ENCODE results near the gene CFAP61.

Gene CFAP61

GRCh38 chr20:20019123-20019522, 33.2 kb upstream of the CFAP61 start (continued):
- TF ChIP-seq ZNF518A (tag by site-specific recombination; conservative IDR thresholded peaks at IDR 0.05; ENCODE audit: low read depth): no peak
- no peak for TF ChIP-seq ZNF623 (tag by site-specific recombination; IDR thresholded peaks at IDR 0.05)
- no peak for TF ChIP-seq ZNF610 (tag by site-specific recombination; IDR thresholded peaks at IDR 0.05; ENCODE audit: borderline replicate concordance)
- TF ChIP-seq IKZF3 (tag by site-specific recombination; IDR thresholded peaks at IDR 0.05): no peak
- TF ChIP-seq ZNF362 (tag by site-specific recombination; IDR thresholded peaks at IDR 0.05): no peak
- no peak for TF ChIP-seq ZSCAN16 (tag by site-specific recombination; IDR thresholded peaks at IDR 0.05)
- no peak for TF ChIP-seq MEIS1 (CRISPR knock-in tag; IDR thresholded peaks at IDR 0.05; ENCODE audit: borderline replicate concordance)
- no peak for TF ChIP-seq ZNF747 (tag by site-specific recombination; IDR thresholded peaks at IDR 0.05)
- no peak for TF ChIP-seq ZBTB49 (tag by site-specific recombination; IDR thresholded peaks at IDR 0.05; ENCODE audit: low read depth)
- no peak for TF ChIP-seq ZNF37A (tag by site-specific recombination; IDR thresholded peaks at IDR 0.05)
- no peak for TF ChIP-seq RBAK (tag by site-specific recombination; IDR thresholded peaks at IDR 0.05)
- no peak for TF ChIP-seq ZNF654 (tag by site-specific recombination; IDR thresholded peaks at IDR 0.05; ENCODE audit: low read depth)
- TF ChIP-seq ZNF558 (tag by site-specific recombination; IDR thresholded peaks at IDR 0.05): no peak
- TF ChIP-seq GLIS1 (tag by site-specific recombination; IDR thresholded peaks at IDR 0.05): no peak

GRCh38 chr20:20020908-20021307, 31.4 kb upstream of the CFAP61 start:
- ChIA-PET POLR2A (interaction anchor here (0.6 kb wide), 1 partner anchor 255 kb away, joined by 8 read pairs; no protein-coding TSS in a partner anchor), CTCF (interaction anchor here (0.7 kb wide), 1 partner anchor 642 kb away, joined by 3 read pairs; no protein-coding TSS in a partner anchor)
- Histone ChIP-seq H3K4me3 (ENCODE audit: low read depth, low read length) (no peak overlapping the region), H3K36me3 (ENCODE audit: control insufficient read depth in 2 of 2, insufficient read depth in 1 of 2, low read length in 2 of 2) (peaks cover 6 to 48% of the 10 kb centered on the region in 2 experiments; a peak in 2 of 3 replicates), H3K9me3 (ENCODE audit: control insufficient read depth, insufficient read depth, low read depth, low read length) (no peaks in the 10 kb centered on the region), H3K27ac (ENCODE audit: extremely low read depth, low read depth, low read length) (no peak overlapping the region), H3K4me1 (ENCODE audit: control insufficient read depth, insufficient read depth, low read length) (peaks cover 4% of the 10 kb centered on the region; the same call in 1 of the 2 replicates)
- TF ChIP-seq ZNF133 (tag by site-specific recombination; IDR thresholded peaks at IDR 0.05): no peak
- no peak for TF ChIP-seq ZNF48 (tag by site-specific recombination; IDR thresholded peaks at IDR 0.05)
- TF ChIP-seq GLIS2 (tag by site-specific recombination; IDR thresholded peaks at IDR 0.05): no peak
- no peak for TF ChIP-seq ZNF580 (tag by site-specific recombination; IDR thresholded peaks at IDR 0.05)
- TF ChIP-seq ZBTB8A (tag by site-specific recombination; IDR thresholded peaks at IDR 0.05): no peak
- no peak for TF ChIP-seq ZNF302 (tag by site-specific recombination; IDR thresholded peaks at IDR 0.05; ENCODE audit: low read depth)
- TF ChIP-seq ZXDB (tag by site-specific recombination; IDR thresholded peaks at IDR 0.05): no peak
- TF ChIP-seq BCL6B (tag by site-specific recombination; IDR thresholded peaks at IDR 0.05): no peak
